B cell (primary cell): Measurements from ENCODE around the gene ARPC4. TPM values are rescaled to one million over a fixed set of nuclear protein-coding genes. Genes with fewer than 3 reads are reported as not detected.
A peak's percentile ranks its signal among the peaks of the same experiment; 100 is the strongest.

Experiments used
- ATAC-seq: fragments of 200-7000 bp; cut with Tn5 transposase; one replicate; pipeline ENCODE4 v1.10.0; 2021; ENCODE audit warnings: low read depth, mild to moderate bottlenecking, moderate number of reproducible peaks, moderate library complexity
- CTCF ChIA-PET: fragments of 350-600 bp; sonication (Branson Sonifier 250); formaldehyde crosslinking; loops from one replicate; lab custom pipeline; 2021; ENCODE audit warnings: antibody characterized with exemption, inconsistent platforms; lab: Charles Lee
- POLR2A ChIA-PET: fragments of 350-600 bp; sonication (Branson Sonifier 250); formaldehyde crosslinking; loops from one replicate; lab custom pipeline; 2021; ENCODE audit warnings: antibody characterized with exemption; lab: Charles Lee
- DNase-seq: peaks from one replicate; pipeline ENCODE4 v3.0.0; 2013
- H2AFZ ChIP-seq: 2 replicates; pipeline ENCODE4 v1.6.1; 2012; ENCODE audit warnings: mild to moderate bottlenecking, low read depth, low read length; ENCODE audit not compliant: insufficient read depth, poor library complexity, severe bottlenecking
- H3K27ac ChIP-seq, 2 donors: 1 replicate in 1 of 2; 2 replicates in 1 of 2; pipeline ENCODE4 v1.5.1; 2012 to 2013; ENCODE audit warnings: low read length in 2 of 2, mild to moderate bottlenecking in 2 of 2, moderate library complexity in 1 of 2
- H3K27me3 ChIP-seq, 4 experiments: fragments of 200-600 bp in 1 of 4; sonication (generic) in 1 of 4; replicated peaks in 1 of 4; 1 replicate in 2 of 4; 2 replicates in 2 of 4; pipeline versions ENCODE4 v1.6.1 to v1.7.0; 2013 to 2016; ENCODE audit warnings: low read length in 3 of 4, mild to moderate bottlenecking in 2 of 4, mixed read lengths in 1 of 4, moderate library complexity in 1 of 4; ENCODE audit not compliant: insufficient read depth in 4 of 4, control insufficient read depth in 3 of 4; ENCODE audit errors: control extremely low read depth in 1 of 4
- H3K36me3 ChIP-seq, 2 experiments: replicated peaks in 1 of 2; 1 replicate in 1 of 2; 2 replicates in 1 of 2; pipeline versions ENCODE4 v1.6.1 to v1.7.1; 2013; ENCODE audit warnings: low read length in 1 of 2; ENCODE audit not compliant: insufficient read depth in 2 of 2, control insufficient read depth in 1 of 2; ENCODE audit errors: control extremely low read depth in 1 of 2, extremely low read depth in 1 of 2
- H3K4me1 ChIP-seq, 2 donors: fragments of 200-600 bp in 1 of 2; sonication (generic) in 1 of 2; 1 replicate in 1 of 2; 2 replicates in 1 of 2; pipeline versions ENCODE4 v1.5.1 to v1.6.1; 2013 to 2017; ENCODE audit warnings: low read length in 2 of 2; ENCODE audit not compliant: control insufficient read depth in 2 of 2, insufficient read depth in 2 of 2
- H3K4me2 ChIP-seq: replicated peaks from 2 replicates; pipeline ENCODE3; 2012; ENCODE audit warnings: mild to moderate bottlenecking, low read depth, low read length; ENCODE audit not compliant: poor library complexity, severe bottlenecking
- H3K4me3 ChIP-seq, 5 experiments: fragments of 200-600 bp in 1 of 5; sonication (generic) in 1 of 5; 1 replicate in 3 of 5; 2 replicates in 2 of 5; pipeline versions ENCODE4 v1.5.1 to v1.7.0; 2011 to 2016; ENCODE audit warnings: low read length in 4 of 5, mild to moderate bottlenecking in 4 of 5, low read depth in 2 of 5, control low read depth in 1 of 5, moderate library complexity in 1 of 5; ENCODE audit not compliant: insufficient read depth in 1 of 5; ENCODE audit errors: control extremely low read depth in 1 of 5, extremely low read depth in 1 of 5
- H3K79me2 ChIP-seq: fragments of 200-600 bp; sonication (generic); one replicate; pipeline ENCODE4 v1.6.0; 2016; ENCODE audit warnings: low read length; ENCODE audit not compliant: control insufficient read depth, insufficient read depth
- H3K9ac ChIP-seq: fragments of 200-600 bp; sonication (generic); 2 replicates; pipeline ENCODE4 v1.6.1; 2017; ENCODE audit warnings: mild to moderate bottlenecking, low read length, moderate library complexity
- H3K9me3 ChIP-seq, 3 donors: one replicate each; pipeline versions ENCODE4 v1.6.1 to v1.7.1; 2013; ENCODE audit warnings: low read length in 2 of 3; ENCODE audit not compliant: control insufficient read depth in 2 of 3, insufficient read depth in 1 of 3; ENCODE audit errors: control extremely low read depth in 1 of 3
- H4K20me1 ChIP-seq: 2 replicates; pipeline ENCODE4 v1.6.0; 2012; ENCODE audit warnings: mild to moderate bottlenecking, low read length; ENCODE audit not compliant: insufficient read depth, control insufficient read depth, poor library complexity, severe bottlenecking
- H3K27ac Mint-ChIP-seq: one replicate; pipeline ENCODE4 v1.8.0; 2021; ENCODE audit warnings: mixed read lengths
- H3K27me3 Mint-ChIP-seq: one replicate; pipeline ENCODE4 v1.8.0; 2021; ENCODE audit warnings: mixed read lengths
- H3K4me1 Mint-ChIP-seq: one replicate; pipeline ENCODE4 v1.8.0; 2021; ENCODE audit warnings: mixed read lengths
- H3K4me3 Mint-ChIP-seq: one replicate; pipeline ENCODE4 v1.8.0; 2021; ENCODE audit warnings: mixed read lengths
- H3K9me3 Mint-ChIP-seq: one replicate; pipeline ENCODE4 v1.8.0; 2022; ENCODE audit warnings: mixed read lengths; ENCODE audit not compliant: insufficient read depth
- EZH2 ChIP-seq: IDR thresholded peaks from 2 replicates; pipeline ENCODE4 v1.6.1; 2012; ENCODE audit warnings: borderline replicate concordance, low read depth, mild to moderate bottlenecking, moderate library complexity, low read length; ENCODE audit not compliant: insufficient read depth, poor library complexity, severe bottlenecking
- WGBS: methylation state at CpG from one replicate; pipeline ENCODE4 v1.1.5; 2013; ENCODE audit warnings: missing lambda C conversion rate; ENCODE audit not compliant: insufficient coverage; 5-methylcytosine and 5-hydroxymethylcytosine counted together
- intact Hi-C: fragments of 100-400 bp; cut with micrococcal nuclease; formaldehyde crosslinking; loops from one replicate; pipeline ENCODE4 v1.10.0; 2022
- polyA minus RNA-seq: library from RNA; depleted of rRNA, polyadenylated mRNA; stranded (reverse); fragments of >200 nt; gene quantifications from 2 replicates; pipeline ENCODE4 v1.2.3, GENCODE V29; 2012
- polyA plus RNA-seq: library from polyadenylated mRNA; depleted of rRNA; stranded (reverse); fragments of >200 nt; gene quantifications from 2 replicates; pipeline ENCODE4 v1.2.3, GENCODE V29; 2012
- total RNA-seq, 2 donors: library from RNA; stranded (reverse); fragments of 120-200 nt in 1 of 2; gene quantifications; 1 replicate in 1 of 2; 2 replicates in 1 of 2; pipeline versions ENCODE4 v1.2.3 to v1.2.4, GENCODE V29; 2013 to 2022
- TF ChIP-seq, protein P1 (sequence below): fragments of 200-600 bp; IDR thresholded peaks from one replicate; pipeline ENCODE4 v1.8.0; 2022; ENCODE audit warnings: antibody characterized with exemption, mild to moderate bottlenecking

The ARPC4 gene
- total RNA-seq (174 and 179 TPM in 2 replicates), polyA plus RNA-seq (110 and 114 TPM in 2 replicates), polyA minus RNA-seq (128 and 132 TPM in 2 replicates)
- 208 TPM for total RNA-seq (2013)

DNA sequence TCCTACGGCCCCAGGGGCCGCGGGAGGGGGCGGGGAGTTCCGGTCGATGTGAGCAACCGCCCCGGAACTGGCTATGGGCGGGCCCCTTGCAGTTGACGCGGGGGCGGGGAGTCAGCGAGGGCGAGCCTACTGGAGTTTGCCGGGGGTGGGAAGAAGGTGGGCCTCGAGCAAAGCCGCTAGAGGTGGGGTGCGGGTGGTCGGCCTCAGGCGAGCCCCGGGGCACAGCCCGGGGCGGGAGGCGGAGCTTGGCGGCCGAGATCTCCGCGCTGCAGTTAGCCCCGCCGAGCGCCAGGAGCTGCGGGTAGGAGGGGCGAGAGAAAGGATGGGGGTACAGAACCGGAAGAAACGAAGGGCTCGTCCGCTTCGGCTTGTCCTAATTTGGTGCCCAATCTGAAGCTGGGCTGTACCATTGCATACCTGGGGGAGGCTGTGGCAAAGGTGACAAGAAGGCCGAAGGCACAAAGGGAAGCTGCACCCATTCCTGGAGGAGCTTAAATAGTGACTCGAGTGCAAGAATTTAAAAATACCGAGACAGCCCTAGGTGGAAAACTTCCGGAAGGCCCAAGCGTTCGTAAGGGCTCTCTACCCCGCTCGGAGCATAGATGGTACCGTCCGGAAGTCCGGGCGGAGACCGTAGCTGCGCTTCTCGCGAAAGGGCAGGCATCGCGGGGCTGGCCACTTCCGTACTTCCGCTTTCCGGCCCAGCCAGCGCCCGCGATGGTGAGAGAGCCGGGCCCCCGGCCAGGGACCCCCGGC is at the start of gene ARPC4, which contains the start of gene TADA3:
TSS of gene ARPC4 (plus strand) at position 678 of the 756 bp plus-strand sequence. CDS start at position 718, 40 bp downstream.
TSS of gene TADA3 (minus strand) at position 69 of the 756 bp plus-strand sequence. CDS start 1,007 bp downstream, outside the sequence.
- peaks cover 57% of the 10 kb centered on the region for H3K4me1 Mint-ChIP-seq
- Histone ChIP-seq H3K9me3 (no peaks in the 10 kb centered on the region), H2AFZ (peak within 1 kb of the TSS; percentile 96), H3K4me2 (peak within 1 kb of the TSS; percentile 98), H3K27ac (peak within 1 kb of the TSS; percentile 93 to 99), H3K9ac (peak within 1 kb of the TSS; percentile 98), H3K79me2 (peaks cover 69% of the 10 kb centered on the region), H4K20me1 (peaks cover 38% of the 10 kb centered on the region), H3K4me1 (peaks cover 51 to 63% of the 10 kb centered on the region in 2 donors), H3K27me3 (no peaks in the 10 kb centered on the region), H3K4me3 (peak within 1 kb of the TSS; percentile 78 to 99 (median 94)), H3K36me3 (peaks cover 8 to 36% of the 10 kb centered on the region in 2 experiments)
- ChIA-PET CTCF (interaction anchor here (0.6 to 1.4 kb wide), 14 partner anchors 11 to 946 kb away, joined by 3 to 17 read pairs (median 4); partner anchors contain the start of genes OGG1 and TTLL3), POLR2A (interaction anchor here (0.5 to 1.6 kb wide), 22 partner anchors 10 to 529 kb away, joined by 3 to 39 read pairs (median 5); partner anchors contain the start of genes BRPF1, CRELD1, EMC3 and FANCD2)
- peak within 1 kb of the TSS; percentile 100 for H3K27ac Mint-ChIP-seq
- TF ChIP-seq, protein P1, sequence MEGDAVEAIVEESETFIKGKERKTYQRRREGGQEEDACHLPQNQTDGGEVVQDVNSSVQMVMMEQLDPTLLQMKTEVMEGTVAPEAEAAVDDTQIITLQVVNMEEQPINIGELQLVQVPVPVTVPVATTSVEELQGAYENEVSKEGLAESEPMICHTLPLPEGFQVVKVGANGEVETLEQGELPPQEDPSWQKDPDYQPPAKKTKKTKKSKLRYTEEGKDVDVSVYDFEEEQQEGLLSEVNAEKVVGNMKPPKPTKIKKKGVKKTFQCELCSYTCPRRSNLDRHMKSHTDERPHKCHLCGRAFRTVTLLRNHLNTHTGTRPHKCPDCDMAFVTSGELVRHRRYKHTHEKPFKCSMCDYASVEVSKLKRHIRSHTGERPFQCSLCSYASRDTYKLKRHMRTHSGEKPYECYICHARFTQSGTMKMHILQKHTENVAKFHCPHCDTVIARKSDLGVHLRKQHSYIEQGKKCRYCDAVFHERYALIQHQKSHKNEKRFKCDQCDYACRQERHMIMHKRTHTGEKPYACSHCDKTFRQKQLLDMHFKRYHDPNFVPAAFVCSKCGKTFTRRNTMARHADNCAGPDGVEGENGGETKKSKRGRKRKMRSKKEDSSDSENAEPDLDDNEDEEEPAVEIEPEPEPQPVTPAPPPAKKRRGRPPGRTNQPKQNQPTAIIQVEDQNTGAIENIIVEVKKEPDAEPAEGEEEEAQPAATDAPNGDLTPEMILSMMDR: no peak
- no peak for TF ChIP-seq EZH2
- H3K9me3 Mint-ChIP-seq: no peaks in the 10 kb centered on the region
- ATAC-seq (peak; percentile 77), DNase-seq (peak; percentile 99)
- 0% methylated on average over 65 of the region's 65 CpGs for WGBS
- peak within 1 kb of the TSS; percentile 99 for H3K4me3 Mint-ChIP-seq
- intact Hi-C loops: loop anchor here (1.0 to 2.0 kb wide), 10 partner anchors 12 to 529 kb away; partner anchors contain the start of genes BRPF1, CRELD1, JAGN1 and RPUSD3
- H3K27me3 Mint-ChIP-seq: no peaks in the 10 kb centered on the region
